ENCODE results near the gene FAM43A. TPM values are rescaled to one million over a fixed set of nuclear protein-coding genes. Genes with fewer than 3 reads are reported as not detected.

The FAM43A gene
- polyA plus RNA-seq, 2 of the 4 experiments (the other 2 are of a cell fraction) = 0.89 to 2.3 TPM

DNA sequence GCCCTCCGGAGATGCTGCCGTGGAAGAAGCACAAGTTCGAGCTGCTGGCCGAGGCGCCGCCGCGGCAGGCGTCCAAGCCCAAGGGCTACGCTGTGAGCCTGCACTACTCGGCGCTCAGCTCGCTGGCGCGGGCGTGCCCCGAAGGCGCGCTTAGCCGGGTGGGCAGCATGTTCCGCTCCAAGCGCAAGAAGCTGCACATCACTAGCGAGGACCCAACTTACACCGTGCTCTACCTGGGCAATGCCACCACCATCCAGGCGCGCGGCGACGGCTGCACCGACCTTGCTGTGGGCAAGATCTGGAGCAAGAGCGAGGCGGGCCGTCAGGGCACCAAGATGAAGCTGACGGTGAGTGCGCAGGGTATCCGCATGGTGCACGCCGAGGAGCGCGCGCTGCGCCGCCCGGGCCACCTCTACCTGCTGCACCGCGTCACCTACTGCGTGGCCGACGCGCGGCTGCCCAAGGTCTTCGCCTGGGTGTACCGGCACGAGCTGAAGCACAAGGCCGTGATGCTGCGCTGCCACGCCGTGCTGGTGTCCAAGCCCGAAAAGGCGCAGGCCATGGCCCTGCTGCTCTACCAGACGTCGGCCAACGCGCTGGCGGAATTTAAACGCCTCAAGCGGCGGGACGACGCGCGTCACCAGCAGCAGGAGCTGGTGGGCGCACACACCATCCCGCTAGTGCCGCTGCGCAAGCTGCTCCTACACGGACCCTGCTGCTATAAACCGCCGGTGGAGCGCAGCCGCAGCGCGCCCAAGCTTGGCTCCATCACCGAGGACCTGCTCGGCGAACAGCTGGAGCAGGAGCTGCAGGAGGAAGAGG, 1.3 kb downstream of the FAM43A start:
- WGBS (ENCODE audit: missing lambda C conversion rate) = 29% methylated on average over 13 of the region's 86 CpGs
- H3K27ac ChIP-seq = peak overlapping the region; percentile 62 to 89; a peak in 5 of 6 replicates
- ChIA-PET POLR2A (interaction anchor here (0.5 to 2.9 kb wide), 11 partner anchors 15 to 854 kb away, joined by 3 to 28 read pairs (median 4); partner anchors contain the start of gene LSG1), CTCF (interaction anchor here (0.6 to 5.5 kb wide), 25 partner anchors 8 to 584 kb away, joined by 3 to 30 read pairs (median 4); partner anchors contain the start of genes LSG1 and XXYLT1)
- ATAC-seq (peak; percentile 6 to 7; a peak in 4 of 6 replicates), FAIRE-seq (no peak), DNase-seq (ENCODE audit: low read depth in 1 of 2, low spot score in 1 of 2) (no peak)
- peak overlapping the region; percentile 99 for H3K4me2 ChIP-seq
- peak overlapping the region; percentile 55 for H3K4me3 ChIP-seq
- no peak for TF ChIP-seq RCOR1 (IDR thresholded peaks at IDR 0.05; ENCODE audit: low read depth, low read length)
- TF ChIP-seq, protein P1, sequence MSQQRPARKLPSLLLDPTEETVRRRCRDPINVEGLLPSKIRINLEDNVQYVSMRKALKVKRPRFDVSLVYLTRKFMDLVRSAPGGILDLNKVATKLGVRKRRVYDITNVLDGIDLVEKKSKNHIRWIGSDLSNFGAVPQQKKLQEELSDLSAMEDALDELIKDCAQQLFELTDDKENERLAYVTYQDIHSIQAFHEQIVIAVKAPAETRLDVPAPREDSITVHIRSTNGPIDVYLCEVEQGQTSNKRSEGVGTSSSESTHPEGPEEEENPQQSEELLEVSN (IDR thresholded peaks at IDR 0.05; ENCODE audit: borderline replicate concordance, low read depth) = 0 out of 2 replicates have a peak, but pooled peaks have one; percentile 8
- TF ChIP-seq, protein P2, sequence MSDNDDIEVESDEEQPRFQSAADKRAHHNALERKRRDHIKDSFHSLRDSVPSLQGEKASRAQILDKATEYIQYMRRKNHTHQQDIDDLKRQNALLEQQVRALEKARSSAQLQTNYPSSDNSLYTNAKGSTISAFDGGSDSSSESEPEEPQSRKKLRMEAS (IDR thresholded peaks at IDR 0.05) = peak; percentile 31; the same call in 1 of the 2 replicates
- peaks cover 44% of the 10 kb centered on the region for H3K4me1 ChIP-seq
- H3K9me3 ChIP-seq = no peaks in the 10 kb centered on the region

DNA sequence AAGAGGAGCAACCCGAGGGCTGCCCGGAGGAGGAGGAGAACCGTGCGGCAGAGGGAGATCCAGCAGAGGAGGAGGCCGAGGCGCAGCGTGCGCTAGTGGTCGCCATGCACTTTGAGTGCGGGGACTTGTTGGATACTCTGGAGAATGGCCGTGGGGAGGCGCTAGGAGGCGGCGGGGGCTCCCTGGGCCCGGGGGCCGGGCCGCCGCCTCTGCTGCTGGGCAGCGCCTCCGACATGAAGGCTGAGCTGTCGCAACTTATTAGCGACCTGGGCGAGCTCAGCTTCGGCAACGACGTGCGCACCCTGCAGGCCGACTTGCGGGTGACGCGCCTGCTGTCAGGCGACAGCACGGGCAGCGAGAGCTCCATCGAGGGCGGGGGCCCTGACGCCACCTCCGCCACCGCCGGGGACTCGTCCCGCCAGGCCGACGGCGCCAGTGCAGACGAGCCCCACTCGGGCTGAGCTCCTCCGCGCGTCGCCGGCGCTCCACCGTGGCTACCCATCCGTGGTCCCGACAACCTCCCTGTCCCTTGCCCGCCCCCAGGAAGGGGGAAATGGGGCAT, 2.0 kb downstream of the FAM43A start:
- Histone ChIP-seq H3K4me3 (peak overlapping the region; percentile 55), H3K4me2 (peak overlapping the region; percentile 99), H3K27ac (peak overlapping the region; percentile 36 to 89; a peak in 5 of 6 replicates), H3K4me1 (peaks cover 39% of the 10 kb centered on the region), H3K9me3 (no peaks in the 10 kb centered on the region)
- WGBS (ENCODE audit: missing lambda C conversion rate) = 25% methylated on average over 4 of the region's 57 CpGs
- TF ChIP-seq, protein P3, sequence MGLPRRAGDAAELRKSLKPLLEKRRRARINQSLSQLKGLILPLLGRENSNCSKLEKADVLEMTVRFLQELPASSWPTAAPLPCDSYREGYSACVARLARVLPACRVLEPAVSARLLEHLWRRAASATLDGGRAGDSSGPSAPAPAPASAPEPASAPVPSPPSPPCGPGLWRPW (IDR thresholded peaks at IDR 0.05) = no peak
- TF ChIP-seq, protein P2 (IDR thresholded peaks at IDR 0.05) = peak; percentile 22; the same call in 1 of the 2 replicates
- TF ChIP-seq, protein P4, sequence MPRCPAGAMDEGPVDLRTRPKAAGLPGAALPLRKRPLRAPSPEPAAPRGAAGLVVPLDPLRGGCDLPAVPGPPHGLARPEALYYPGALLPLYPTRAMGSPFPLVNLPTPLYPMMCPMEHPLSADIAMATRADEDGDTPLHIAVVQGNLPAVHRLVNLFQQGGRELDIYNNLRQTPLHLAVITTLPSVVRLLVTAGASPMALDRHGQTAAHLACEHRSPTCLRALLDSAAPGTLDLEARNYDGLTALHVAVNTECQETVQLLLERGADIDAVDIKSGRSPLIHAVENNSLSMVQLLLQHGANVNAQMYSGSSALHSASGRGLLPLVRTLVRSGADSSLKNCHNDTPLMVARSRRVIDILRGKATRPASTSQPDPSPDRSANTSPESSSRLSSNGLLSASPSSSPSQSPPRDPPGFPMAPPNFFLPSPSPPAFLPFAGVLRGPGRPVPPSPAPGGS (IDR thresholded peaks at IDR 0.05) = no peak
- TF ChIP-seq CHD2 (IDR thresholded peaks at IDR 0.05; ENCODE audit: low read length, partially characterized antibody) (no peak), MYC (IDR thresholded peaks at IDR 0.05; ENCODE audit: borderline replicate concordance, low read length) (no peak), FOSL2 (IDR thresholded peaks at IDR 0.05) (no peak), FOSL2 (CRISPR knock-in tag; IDR thresholded peaks at IDR 0.05) (no peak), RARB (CRISPR knock-in tag; IDR thresholded peaks at IDR 0.05) (no peak), MAFK (IDR thresholded peaks at IDR 0.05; ENCODE audit: partially characterized antibody) (no peak), SMC3 (IDR thresholded peaks at IDR 0.05) (peak; percentile 55), ZNF302 (CRISPR knock-in tag; IDR thresholded peaks at IDR 0.05) (no peak), ZFP36 (IDR thresholded peaks at IDR 0.05; ENCODE audit: borderline replicate concordance, partially characterized antibody) (peak; percentile 87), EHMT2 (IDR thresholded peaks at IDR 0.05; ENCODE audit: low read depth) (no peak), HOXB5 (CRISPR knock-in tag; IDR thresholded peaks at IDR 0.05) (no peak), RAD21 (conservative IDR thresholded peaks at IDR 0.05 in 1 of 2, IDR thresholded peaks at IDR 0.05 in 1 of 2) (peak; percentile 31 to 54)
- TF ChIP-seq, protein P5, sequence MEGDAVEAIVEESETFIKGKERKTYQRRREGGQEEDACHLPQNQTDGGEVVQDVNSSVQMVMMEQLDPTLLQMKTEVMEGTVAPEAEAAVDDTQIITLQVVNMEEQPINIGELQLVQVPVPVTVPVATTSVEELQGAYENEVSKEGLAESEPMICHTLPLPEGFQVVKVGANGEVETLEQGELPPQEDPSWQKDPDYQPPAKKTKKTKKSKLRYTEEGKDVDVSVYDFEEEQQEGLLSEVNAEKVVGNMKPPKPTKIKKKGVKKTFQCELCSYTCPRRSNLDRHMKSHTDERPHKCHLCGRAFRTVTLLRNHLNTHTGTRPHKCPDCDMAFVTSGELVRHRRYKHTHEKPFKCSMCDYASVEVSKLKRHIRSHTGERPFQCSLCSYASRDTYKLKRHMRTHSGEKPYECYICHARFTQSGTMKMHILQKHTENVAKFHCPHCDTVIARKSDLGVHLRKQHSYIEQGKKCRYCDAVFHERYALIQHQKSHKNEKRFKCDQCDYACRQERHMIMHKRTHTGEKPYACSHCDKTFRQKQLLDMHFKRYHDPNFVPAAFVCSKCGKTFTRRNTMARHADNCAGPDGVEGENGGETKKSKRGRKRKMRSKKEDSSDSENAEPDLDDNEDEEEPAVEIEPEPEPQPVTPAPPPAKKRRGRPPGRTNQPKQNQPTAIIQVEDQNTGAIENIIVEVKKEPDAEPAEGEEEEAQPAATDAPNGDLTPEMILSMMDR (IDR thresholded peaks at IDR 0.05) = peak; percentile 49
- peak; percentile 60 to 66 for ATAC-seq
- FAIRE-seq = no peak
- POLR2A ChIA-PET = interaction anchor here (0.6 to 2.9 kb wide), 6 partner anchors 16 to 853 kb away, joined by 3 to 28 read pairs (median 6); partner anchors contain the start of gene LSG1
- peak; percentile 41 to 76 for DNase-seq (ENCODE audit: low read depth in 1 of 2, low spot score in 1 of 2)
- CTCF ChIA-PET = interaction anchor here (0.6 to 5.5 kb wide), 24 partner anchors 12 to 583 kb away, joined by 3 to 30 read pairs (median 4); partner anchors contain the start of genes LSG1 and XXYLT1

All from A549 (cell line).